GM19099 (cell line): ENCODE measurements around the gene STOML1.
A peak's percentile ranks its signal among the peaks of the same experiment; 100 is the strongest.

Experiments
- POLR2A ChIP-seq: IDR thresholded peaks from 3 replicates; pipeline ENCODE4 v1.6.1; 2011; ENCODE audit warnings: low read depth; ENCODE audit not compliant: insufficient read length; ENCODE audit errors: extremely low read depth

STOML1 gene

DNA sequence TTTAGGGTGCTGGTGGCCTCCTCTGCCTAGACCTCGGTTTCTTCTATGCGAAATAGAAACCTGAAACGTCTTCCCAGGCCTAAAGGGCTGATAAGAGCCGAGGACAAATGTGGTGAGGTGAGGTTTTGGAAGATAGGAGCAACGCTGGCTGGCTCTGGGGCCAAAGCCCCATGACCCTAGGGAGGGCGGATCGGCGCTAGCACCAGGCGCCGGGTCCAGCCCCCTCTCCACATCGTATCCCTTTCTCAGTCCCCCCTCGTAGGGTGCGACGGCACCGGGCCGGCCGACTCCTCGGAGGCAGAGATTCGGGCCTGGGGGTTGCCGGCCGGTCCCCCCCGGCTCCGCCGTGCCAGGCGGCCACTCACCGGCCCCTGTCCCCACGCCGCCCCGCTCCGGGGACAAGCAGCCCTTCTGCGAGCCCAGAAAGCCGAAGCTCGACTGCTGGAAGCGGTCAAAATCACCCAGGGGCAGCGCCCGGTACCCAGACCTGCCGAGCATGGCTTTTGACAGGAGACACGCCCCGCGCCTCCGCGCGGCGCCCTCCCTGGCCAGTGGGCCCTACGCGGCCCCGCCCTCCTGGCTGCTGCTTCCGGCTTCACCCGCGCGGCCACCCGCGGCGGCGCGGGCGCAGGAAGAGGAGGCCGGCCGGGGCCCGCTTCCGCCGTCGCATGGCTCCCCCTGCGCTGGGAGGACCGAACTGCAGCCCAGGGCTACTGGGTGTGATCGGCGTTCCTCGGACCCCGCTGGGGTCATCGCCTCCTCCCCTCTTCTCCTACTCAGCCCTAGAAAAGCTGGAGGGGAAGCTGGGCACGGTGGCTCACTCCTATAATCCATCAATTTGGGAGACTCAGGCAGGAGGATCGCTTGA, at the start of gene STOML1:
STOML1 (minus strand) TSS at position 570 of the 868 bp plus-strand sequence; CDS start at position 498, 72 bp downstream.
- TF ChIP-seq POLR2A: peak; percentile 77

DNA sequence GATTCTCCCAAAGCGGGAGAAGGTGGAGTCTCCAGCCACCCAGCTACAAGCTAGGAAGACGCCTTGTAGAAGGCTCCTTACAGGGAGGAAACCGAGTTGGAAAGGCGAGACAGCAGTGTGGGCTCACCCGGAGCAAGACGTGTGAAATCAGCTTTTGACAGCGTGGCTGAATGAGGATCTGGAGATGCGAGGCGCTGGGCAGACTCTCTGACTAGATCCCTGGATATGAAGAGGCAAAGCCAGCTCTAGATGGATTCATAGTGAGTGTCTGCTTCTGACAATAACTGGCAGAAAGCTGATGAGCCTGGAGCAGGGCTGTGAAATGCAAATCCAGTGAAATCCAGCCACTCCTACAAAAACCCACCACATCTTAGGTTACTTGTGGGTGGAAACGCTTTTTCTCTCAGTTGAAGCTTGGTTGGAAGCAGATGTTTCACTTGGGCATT, 49.2 kb upstream of the STOML1 start:
- TF ChIP-seq POLR2A: no peak

- TF ChIP-seq POLR2A: no peak
Measured at GRCh38 chr15:74040109-74040850, 48.2 kb upstream of the STOML1 start.

DNA sequence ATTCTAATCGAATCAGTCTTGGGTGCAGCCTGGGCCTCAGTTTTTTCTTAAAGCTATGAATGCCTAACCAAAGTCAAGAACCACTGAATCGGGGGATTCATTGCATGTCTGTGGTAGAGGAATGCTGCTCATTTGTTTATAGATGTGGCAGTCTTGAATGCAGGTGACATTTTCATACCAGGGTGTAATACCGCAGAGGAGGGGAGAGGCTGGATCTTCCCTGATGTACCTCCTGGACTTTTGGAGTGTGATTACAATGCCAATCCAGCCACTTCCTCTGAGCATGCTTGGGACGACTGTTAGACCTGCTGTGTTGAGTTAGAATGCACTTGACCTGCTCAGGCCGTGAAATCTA, 47.5 kb upstream of the STOML1 start:
- TF ChIP-seq POLR2A: no peak

- TF ChIP-seq POLR2A: no peak
Measured at GRCh38 chr15:74038707-74039655, 46.9 kb upstream of the STOML1 start.

DNA sequence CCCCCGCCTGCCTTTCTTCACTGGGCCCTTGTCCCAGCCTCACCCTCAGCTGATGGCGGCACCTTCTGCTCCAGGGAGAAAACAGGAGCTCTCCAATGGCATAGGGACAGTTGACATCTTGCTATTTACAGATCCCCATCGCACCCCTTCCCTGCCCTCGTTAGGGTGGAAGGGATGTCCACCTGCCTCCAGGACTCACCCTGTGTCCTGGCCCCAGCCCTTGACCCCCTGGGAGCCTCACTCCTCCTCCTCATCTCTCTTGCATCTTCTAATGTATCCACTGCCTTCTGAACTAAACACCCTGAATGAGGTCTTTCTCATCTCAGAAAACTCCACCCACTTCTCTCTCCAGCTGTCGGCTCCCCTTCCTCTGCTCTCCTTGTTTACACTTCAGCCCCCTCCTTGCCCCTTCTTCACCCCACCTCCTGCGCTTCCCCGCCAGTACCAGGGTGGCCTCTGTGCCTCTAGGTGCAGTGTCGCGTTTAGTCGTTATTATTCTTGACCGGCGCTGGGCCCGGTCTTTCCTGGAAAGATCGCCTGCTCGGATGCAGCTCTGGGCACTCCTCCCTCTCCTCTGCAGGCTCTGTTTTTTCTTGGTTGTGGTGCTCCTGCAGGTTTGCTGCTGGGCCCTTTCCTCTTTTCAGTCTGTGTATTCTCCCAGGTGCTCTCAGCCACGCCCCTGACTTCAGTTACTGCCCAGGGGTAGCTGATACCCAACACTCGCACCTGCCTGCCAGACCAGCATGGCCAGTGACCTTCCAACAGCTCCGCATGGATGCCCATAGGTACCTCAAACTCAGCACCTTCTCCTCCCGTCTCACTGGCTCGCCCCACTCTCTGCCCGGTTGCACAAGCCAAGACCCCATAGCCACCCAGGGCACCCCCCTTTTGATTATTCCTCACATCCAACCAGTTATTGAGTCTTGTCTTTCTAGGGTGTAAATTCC, 45.3 kb upstream of the STOML1 start:
- TF ChIP-seq POLR2A: no peak

- TF ChIP-seq POLR2A: no peak
Measured at GRCh38 chr15:74036271-74037170, 44.4 kb upstream of the STOML1 start.

DNA sequence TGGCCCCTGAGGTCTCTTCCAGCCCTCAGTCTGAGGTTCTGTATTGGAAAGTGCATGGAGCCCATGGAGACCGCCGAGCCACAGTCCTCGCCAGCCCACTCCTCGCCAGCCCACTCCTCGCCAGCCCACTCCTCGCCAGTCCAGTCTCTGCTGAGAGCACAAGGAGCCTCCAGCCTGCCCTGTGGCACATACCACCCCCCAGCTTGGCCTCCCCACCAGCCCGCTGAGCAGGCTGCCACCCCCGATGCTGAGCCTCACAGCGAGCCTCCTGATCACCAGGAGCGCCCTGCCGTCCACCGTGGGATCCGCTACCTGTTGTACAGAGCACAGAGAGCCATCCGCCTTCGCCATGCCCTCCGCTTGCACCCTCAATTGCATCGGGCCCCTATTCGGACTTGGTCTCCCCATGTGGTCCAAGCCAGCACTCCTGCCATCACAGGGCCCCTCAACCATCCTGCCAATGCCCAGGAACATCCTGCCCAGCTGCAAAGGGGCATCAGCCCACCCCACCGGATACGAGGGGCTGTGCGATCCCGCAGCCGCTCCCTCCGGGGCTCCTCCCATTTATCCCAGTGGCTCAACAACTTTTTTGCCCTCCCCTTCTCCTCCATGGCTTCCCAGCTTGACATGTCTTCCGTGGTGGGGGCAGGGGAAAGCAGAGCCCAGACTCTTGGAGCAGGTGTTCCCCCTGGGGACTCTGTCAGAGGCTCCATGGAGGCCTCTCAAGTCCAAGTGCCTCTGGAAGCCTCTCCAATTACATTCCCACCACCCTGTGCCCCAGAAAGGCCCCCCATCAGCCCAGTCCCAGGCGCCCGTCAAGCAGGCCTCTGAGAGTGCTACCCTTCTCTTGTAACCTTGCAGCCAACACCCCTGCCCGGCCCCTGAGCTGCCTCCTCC, 43.3 kb upstream of the STOML1 start:
- TF ChIP-seq POLR2A: no peak

DNA sequence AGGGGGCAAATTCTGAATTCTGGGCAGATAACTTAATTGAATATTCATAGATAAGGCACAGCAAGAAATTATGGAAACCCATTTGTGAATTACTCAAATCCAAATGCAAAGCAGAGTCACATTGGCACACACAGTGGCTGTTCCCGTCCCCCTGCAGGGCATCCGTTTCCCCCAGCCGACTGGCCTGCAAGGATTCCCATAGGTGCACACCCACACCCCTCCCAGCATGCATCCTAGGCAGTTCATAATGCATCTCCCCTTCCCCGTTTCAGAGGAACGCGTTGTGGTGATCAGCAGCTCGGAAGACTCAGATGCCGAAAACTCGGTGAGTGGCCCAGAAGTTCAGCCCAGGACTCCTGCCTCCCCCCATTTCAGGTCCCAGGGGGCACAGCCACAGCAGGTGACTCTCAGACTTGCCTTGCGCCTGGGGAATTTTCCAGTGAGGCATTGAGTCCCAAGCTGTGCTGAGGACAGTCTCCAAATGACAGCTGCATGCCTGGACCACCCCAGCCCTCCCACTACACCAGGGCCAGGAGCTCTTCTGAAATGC, 42.2 kb upstream of the STOML1 start:
- TF ChIP-seq POLR2A: no peak

- TF ChIP-seq POLR2A: no peak
Measured at GRCh38 chr15:74032606-74033561, 40.8 kb upstream of the STOML1 start.

GRCh38 chr15:74032046-74032445, 40.0 kb upstream of the STOML1 start:
- TF ChIP-seq POLR2A: no peak

DNA sequence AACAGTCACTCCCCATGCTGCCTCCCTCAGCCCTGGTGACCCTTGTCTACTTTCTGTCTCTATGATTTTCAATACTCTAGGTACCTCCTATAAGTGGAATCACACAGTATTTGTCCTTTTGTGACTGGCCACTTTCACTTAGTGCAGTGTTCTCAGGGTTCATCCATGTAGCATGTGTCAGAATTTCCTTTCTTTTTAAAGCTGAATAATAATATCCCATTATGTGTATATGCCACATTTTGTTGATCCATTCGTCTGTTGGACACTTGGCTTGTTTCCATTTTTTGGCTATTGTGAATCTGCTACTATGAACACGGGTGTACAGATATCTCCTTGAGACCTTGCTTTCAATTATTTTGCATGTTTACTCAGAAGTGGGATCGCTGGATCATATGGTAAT, 36.6 kb upstream of the STOML1 start:
- TF ChIP-seq POLR2A: no peak
